Naive B cell (primary cell): ENCODE results near the gene LGALS8. TPM values are rescaled to one million over a fixed set of nuclear protein-coding genes. Genes with fewer than 3 reads are reported as not detected.
A peak's percentile ranks its signal among the peaks of the same experiment; 100 is the strongest.
"Not testable (repeated sequence)": the region's sequence is repeated elsewhere in the genome, so short reads cannot be mapped to it uniquely, and the experiment has no call there.

Experiments used
- ATAC-seq, 2 donors: fragments of 150-1000 bp; cut with Tn5 transposase; 2 replicates each; pipeline ENCODE4 v1.10.0; 2021; ENCODE audit warnings: low read depth in 2 of 2, mild to moderate bottlenecking in 2 of 2, moderate library complexity in 2 of 2
- DNase-seq: peaks from one replicate; pipeline ENCODE4 v3.0.0; 2022
- H3K27ac Mint-ChIP-seq, 6 donors: one replicate each; pipeline ENCODE4 v1.8.0; 2020 to 2022; ENCODE audit warnings: mild to moderate bottlenecking in 6 of 6, mixed read lengths in 6 of 6, moderate library complexity in 5 of 6, inconsistent platforms in 2 of 6
- H3K27me3 Mint-ChIP-seq, 3 donors: one replicate each; pipeline ENCODE4 v1.8.0; 2021 to 2022; ENCODE audit warnings: mixed read lengths in 3 of 3, mild to moderate bottlenecking in 1 of 3
- H3K36me3 Mint-ChIP-seq, 2 donors: one replicate each; pipeline ENCODE4 v1.8.0; 2020 to 2022; ENCODE audit warnings: mixed read lengths in 2 of 2, inconsistent platforms in 1 of 2, mild to moderate bottlenecking in 1 of 2
- H3K4me1 Mint-ChIP-seq, 3 donors: one replicate each; pipeline ENCODE4 v1.8.0; 2020 to 2022; ENCODE audit warnings: mixed read lengths in 3 of 3, inconsistent platforms in 1 of 3, mild to moderate bottlenecking in 1 of 3, moderate library complexity in 1 of 3
- H3K4me3 Mint-ChIP-seq, 8 donors: one replicate each; pipeline ENCODE4 v1.8.0; 2020 to 2022; ENCODE audit warnings: mild to moderate bottlenecking in 8 of 8, mixed read lengths in 8 of 8, moderate library complexity in 8 of 8, inconsistent platforms in 2 of 8
- H3K9me3 Mint-ChIP-seq, 7 donors: one replicate each; pipeline ENCODE4 v1.8.0; 2020 to 2022; ENCODE audit warnings: mixed read lengths in 7 of 7, mild to moderate bottlenecking in 5 of 7, inconsistent platforms in 2 of 7, moderate library complexity in 1 of 7
- polyA plus RNA-seq, 6 donors: library from polyadenylated mRNA; unstranded; fragments of 300-500 nt; fragmentation: Illumina TruSeq; gene quantifications; one replicate each; pipeline ENCODE4 v1.2.3, GENCODE V29; 2021; ENCODE audit warnings: low read depth in 6 of 6

The LGALS8 gene
- polyA plus RNA-seq, 6 donors from 2014 or later = 17.7 to 39.5 (median 28.7) TPM

DNA sequence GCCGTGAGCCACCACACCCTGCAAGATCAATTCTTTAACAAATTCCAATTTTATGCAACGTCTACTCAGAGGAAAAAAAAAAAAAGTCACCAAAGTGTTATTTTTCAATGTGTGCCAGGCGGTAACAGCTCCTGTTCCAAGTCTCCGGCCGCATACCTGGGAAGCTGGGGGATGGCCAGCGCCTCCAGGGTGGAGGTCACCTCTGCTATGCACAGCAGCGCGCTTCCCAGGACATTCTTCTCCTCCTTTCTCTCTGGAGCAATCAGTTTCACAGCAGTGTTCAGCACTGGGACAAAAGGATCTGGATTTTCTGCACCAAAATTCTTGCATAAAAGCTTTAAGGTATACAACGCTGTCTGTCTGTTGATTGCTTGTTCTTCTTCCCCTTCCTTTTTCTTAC is 34.3 kb downstream of the LGALS8 start:
- Mint-ChIP-seq H3K36me3 (peaks cover 33 to 34% of the 10 kb centered on the region in 2 donors), H3K27ac (peak overlapping the region in 2 of 6 donors; percentile 56 to 58), H3K27me3 (no peaks in the 10 kb centered on the region), H3K4me3 (no peak overlapping the region), H3K9me3 (no peaks in the 10 kb centered on the region), H3K4me1 (peaks cover 0 to 5% (median 0%) of the 10 kb centered on the region in 3 donors)
- DNase-seq (no peak), ATAC-seq (no peak)

DNA sequence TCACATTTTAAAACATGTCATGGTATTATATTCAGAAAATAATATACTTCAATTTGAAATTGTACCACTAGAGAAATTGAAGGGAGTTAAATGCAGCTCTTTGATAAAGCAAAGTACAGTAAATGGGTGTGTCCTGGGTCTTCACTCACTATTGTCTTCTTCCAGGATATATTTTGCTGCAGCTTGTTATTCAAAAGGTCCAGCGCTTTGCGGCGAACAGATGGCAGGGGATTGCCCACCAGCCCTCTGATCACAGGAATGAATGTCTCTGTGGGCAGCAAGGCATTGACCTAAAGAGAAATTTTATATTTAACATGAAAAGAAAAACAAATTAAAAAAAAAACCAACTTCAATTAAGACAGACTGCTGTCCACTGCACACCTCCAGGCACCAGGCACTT is 35.1 kb downstream of the LGALS8 start:
- Mint-ChIP-seq H3K9me3 (no peaks in the 10 kb centered on the region), H3K4me1 (peaks cover 0 to 5% (median 0%) of the 10 kb centered on the region in 3 donors), H3K27ac (peak overlapping the region in 1 of 6 donors; percentile 29), H3K27me3 (no peaks in the 10 kb centered on the region), H3K36me3 (peaks cover 33 to 34% of the 10 kb centered on the region in 2 donors), H3K4me3 (peak overlapping the region in 1 of 8 donors; percentile 35)
- ATAC-seq (no peak), DNase-seq (no peak)

- Mint-ChIP-seq H3K27me3 (no peaks in the 10 kb centered on the region), H3K9me3 (no peaks in the 10 kb centered on the region), H3K27ac (no peak overlapping the region), H3K4me3 (no peak overlapping the region), H3K36me3 (peaks cover 34 to 38% of the 10 kb centered on the region in 2 donors), H3K4me1 (peaks cover 0 to 5% (median 0%) of the 10 kb centered on the region in 3 donors)
- no peak for DNase-seq
- ATAC-seq = no peak
Observed at GRCh38 chr1:236560213-236560771, 36.5 kb downstream of the LGALS8 start.

DNA sequence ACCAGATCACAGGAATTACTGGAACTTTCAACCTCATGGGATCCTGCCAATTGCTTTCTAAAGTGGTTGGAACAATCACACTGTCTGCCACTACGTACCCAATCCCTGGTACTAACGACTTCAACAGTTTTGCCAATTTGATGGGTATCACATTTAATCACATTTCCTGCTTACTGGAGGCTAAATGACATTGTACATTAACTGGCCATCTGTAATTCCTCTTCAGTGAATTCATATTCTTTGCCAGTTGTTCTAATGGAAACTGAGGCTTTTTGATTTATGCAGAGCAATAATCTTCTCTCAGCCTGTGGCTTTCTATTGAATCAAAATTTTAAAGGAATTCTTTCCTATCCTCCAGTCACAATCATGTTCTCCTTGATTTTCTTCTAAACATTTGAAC is 38.2 kb downstream of the LGALS8 start:
- H3K36me3 Mint-ChIP-seq = peaks cover 36 to 38% of the 10 kb centered on the region in 2 donors
- H3K4me1 Mint-ChIP-seq = no peaks in the 10 kb centered on the region
- H3K4me3 Mint-ChIP-seq = no peak overlapping the region
- peak overlapping the region in 1 of 6 donors; percentile 29 for H3K27ac Mint-ChIP-seq
- DNase-seq (no peak), ATAC-seq (no peak)
- H3K27me3 Mint-ChIP-seq = no peaks in the 10 kb centered on the region
- no peaks in the 10 kb centered on the region for H3K9me3 Mint-ChIP-seq

GRCh38 chr1:236565530-236565929 is 41.7 kb downstream of the LGALS8 start:
- peak overlapping the region in 2 of 6 donors; percentile 54 to 59 for H3K27ac Mint-ChIP-seq
- peaks cover 27 to 28% of the 10 kb centered on the region in 2 donors for H3K36me3 Mint-ChIP-seq

GRCh38 chr1:236568285-236568894 is 44.6 kb downstream of the LGALS8 start:
- no peaks in the 10 kb centered on the region for H3K27me3 Mint-ChIP-seq

More at GRCh38 chr1:236565530-236565929, 41.7 kb downstream of the LGALS8 start:
- Mint-ChIP-seq H3K9me3 (no peaks in the 10 kb centered on the region), H3K4me3 (no peak overlapping the region), H3K4me1 (no peaks in the 10 kb centered on the region), H3K27me3 (no peaks in the 10 kb centered on the region)
- no peak for ATAC-seq
- DNase-seq = no peak

GRCh38 chr1:236575523-236575922 is 51.7 kb downstream of the LGALS8 start:
- no peak overlapping the region for H3K4me3 Mint-ChIP-seq
- no peak overlapping the region for H3K27ac Mint-ChIP-seq
- H3K9me3 Mint-ChIP-seq = no peaks in the 10 kb centered on the region
- H3K36me3 Mint-ChIP-seq = peaks cover 20 to 32% of the 10 kb centered on the region in 2 donors
- DNase-seq = no peak
- H3K27me3 Mint-ChIP-seq = no peaks in the 10 kb centered on the region
- ATAC-seq = no peak
- no peaks in the 10 kb centered on the region for H3K4me1 Mint-ChIP-seq

More at GRCh38 chr1:236568285-236568894, 44.6 kb downstream of the LGALS8 start:
- ATAC-seq (no peak), DNase-seq (no peak)
- H3K9me3 Mint-ChIP-seq = no peaks in the 10 kb centered on the region
- no peaks in the 10 kb centered on the region for H3K4me1 Mint-ChIP-seq
- H3K4me3 Mint-ChIP-seq = no peak overlapping the region
- H3K27ac Mint-ChIP-seq = no peak overlapping the region
- peaks cover 26 to 36% of the 10 kb centered on the region in 2 donors for H3K36me3 Mint-ChIP-seq

GRCh38 chr1:236576004-236576403 is 52.2 kb downstream of the LGALS8 start:
- H3K36me3 Mint-ChIP-seq = peaks cover 20 to 32% of the 10 kb centered on the region in 2 donors
- H3K9me3 Mint-ChIP-seq = no peaks in the 10 kb centered on the region
- no peak overlapping the region for H3K4me3 Mint-ChIP-seq
- H3K4me1 Mint-ChIP-seq = no peaks in the 10 kb centered on the region
- peak overlapping the region in 1 of 6 donors; percentile 60 for H3K27ac Mint-ChIP-seq
- no peaks in the 10 kb centered on the region for H3K27me3 Mint-ChIP-seq
- no peak for DNase-seq
- ATAC-seq = no peak

GRCh38 chr1:236577041-236577440 is 53.3 kb downstream of the LGALS8 start:
- H3K9me3 Mint-ChIP-seq, H3K27ac Mint-ChIP-seq, DNase-seq, ATAC-seq, H3K27me3 Mint-ChIP-seq, H3K4me1 Mint-ChIP-seq, H3K4me3 Mint-ChIP-seq: not testable (repeated sequence)
- peaks cover 25 to 29% of the 10 kb centered on the region in 2 donors for H3K36me3 Mint-ChIP-seq

- no peaks in the 10 kb centered on the region for H3K4me1 Mint-ChIP-seq
- DNase-seq (no peak), ATAC-seq (no peak)
- no peaks in the 10 kb centered on the region for H3K27me3 Mint-ChIP-seq
- no peaks in the 10 kb centered on the region for H3K9me3 Mint-ChIP-seq
- no peak overlapping the region for H3K4me3 Mint-ChIP-seq
- peaks cover 20 to 21% of the 10 kb centered on the region in 2 donors for H3K36me3 Mint-ChIP-seq
- H3K27ac Mint-ChIP-seq = no peak overlapping the region
Observed at GRCh38 chr1:236578661-236579060, 54.9 kb downstream of the LGALS8 start.

GRCh38 chr1:236580404-236580803 is 56.6 kb downstream of the LGALS8 start:
- not testable (repeated sequence) for H3K27ac Mint-ChIP-seq, H3K9me3 Mint-ChIP-seq, H3K4me1 Mint-ChIP-seq, ATAC-seq, H3K27me3 Mint-ChIP-seq, H3K4me3 Mint-ChIP-seq, DNase-seq
- peaks cover 12 to 31% of the 10 kb centered on the region in 2 donors for H3K36me3 Mint-ChIP-seq

GRCh38 chr1:236581528-236581927 is 57.7 kb downstream of the LGALS8 start:
- Mint-ChIP-seq H3K4me1 (no peaks in the 10 kb centered on the region), H3K27me3 (no peaks in the 10 kb centered on the region), H3K4me3 (no peak overlapping the region), H3K9me3 (no peaks in the 10 kb centered on the region), H3K36me3 (peaks cover 2 to 29% of the 10 kb centered on the region in 2 donors), H3K27ac (peak overlapping the region in 1 of 6 donors; percentile 4)
- no peak for ATAC-seq
- no peak for DNase-seq

DNA sequence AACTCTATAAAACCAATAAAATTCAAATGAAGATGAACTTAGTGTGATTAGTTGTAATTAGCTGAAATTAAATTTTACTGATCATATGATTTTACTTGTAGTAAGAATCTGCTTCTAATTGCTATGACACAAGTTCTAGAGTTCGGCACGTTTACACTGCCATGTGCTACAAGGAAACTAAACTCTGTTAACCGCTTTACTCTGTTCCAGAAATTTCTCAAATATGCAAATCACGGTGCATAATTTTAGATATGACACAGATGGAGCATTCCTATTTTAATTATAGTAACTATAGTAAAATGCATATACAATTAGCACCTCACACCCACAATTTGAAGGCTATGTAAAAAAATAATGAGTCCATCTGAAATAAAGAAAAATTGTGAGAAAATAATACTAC is 65.7 kb downstream of the LGALS8 start:
- H3K4me1 Mint-ChIP-seq = no peaks in the 10 kb centered on the region
- no peak overlapping the region for H3K4me3 Mint-ChIP-seq
- DNase-seq (no peak), ATAC-seq (no peak)
- no peaks in the 10 kb centered on the region for H3K9me3 Mint-ChIP-seq
- H3K27me3 Mint-ChIP-seq = no peaks in the 10 kb centered on the region
- peaks cover 15 to 31% of the 10 kb centered on the region in 2 donors for H3K36me3 Mint-ChIP-seq
- H3K27ac Mint-ChIP-seq = no peak overlapping the region

GRCh38 chr1:236590553-236591150 is 66.9 kb downstream of the LGALS8 start:
- peaks cover 15 to 23% of the 10 kb centered on the region in 2 donors for H3K36me3 Mint-ChIP-seq

More at GRCh38 chr1:236590553-236591150, 66.9 kb downstream of the LGALS8 start:
- ATAC-seq (no peak), DNase-seq (no peak)
- Mint-ChIP-seq H3K4me1 (no peaks in the 10 kb centered on the region), H3K9me3 (no peaks in the 10 kb centered on the region), H3K4me3 (no peak overlapping the region), H3K27ac (no peak overlapping the region), H3K27me3 (no peaks in the 10 kb centered on the region)
